HG03039 (cell line): ENCODE measurements around the gene ACSS3.
"Not testable (repeated sequence)": the region's sequence is repeated elsewhere in the genome, so short reads cannot be mapped to it uniquely, and the experiment has no call there.

Source experiments
- ATAC-seq: cut with Tn5 transposase; IDR thresholded peaks from one replicate; pipeline ENCODE4 v1.9.1; 2021; ENCODE audit warnings: mild to moderate bottlenecking, moderate library complexity; ENCODE audit not compliant: unreplicated experiment

ACSS3 gene

GRCh38 chr12:81092053-81092452 is 14.2 kb downstream of the ACSS3 start:
- ATAC-seq = no peak

- no peak for ATAC-seq
Measured at GRCh38 chr12:81094718-81095360, 17.0 kb downstream of the ACSS3 start.

- ATAC-seq = no peak
Measured at GRCh38 chr12:81095501-81096232, 17.8 kb downstream of the ACSS3 start.

GRCh38 chr12:81105687-81106086 is 27.8 kb downstream of the ACSS3 start:
- no peak for ATAC-seq

- no peak for ATAC-seq
Measured at GRCh38 chr12:81114226-81114625, 36.3 kb downstream of the ACSS3 start.

GRCh38 chr12:81119069-81119468 is 41.2 kb downstream of the ACSS3 start:
- not testable (repeated sequence) for ATAC-seq

- ATAC-seq = no peak
Measured at GRCh38 chr12:81120961-81121360, 43.1 kb downstream of the ACSS3 start.

- no peak for ATAC-seq
Measured at GRCh38 chr12:81123611-81124010, 45.7 kb downstream of the ACSS3 start.

- no peak for ATAC-seq
Measured at GRCh38 chr12:81125691-81126090, 47.8 kb downstream of the ACSS3 start.

GRCh38 chr12:81128930-81129554 is 51.2 kb downstream of the ACSS3 start:
- ATAC-seq = peak; percentile 99

- no peak for ATAC-seq
Measured at GRCh38 chr12:81136519-81136918, 58.6 kb downstream of the ACSS3 start.

GRCh38 chr12:81137801-81138200 is 59.9 kb downstream of the ACSS3 start:
- ATAC-seq = no peak

GRCh38 chr12:81141217-81141616 is 63.3 kb downstream of the ACSS3 start:
- ATAC-seq = no peak

GRCh38 chr12:81143057-81143456 is 65.2 kb downstream of the ACSS3 start:
- no peak for ATAC-seq

GRCh38 chr12:81146228-81147225 is 68.6 kb downstream of the ACSS3 start:
- ATAC-seq = no peak

- no peak for ATAC-seq
Measured at GRCh38 chr12:81147292-81147919, 69.5 kb downstream of the ACSS3 start.

- ATAC-seq = no peak
Measured at GRCh38 chr12:81150382-81150781, 72.5 kb downstream of the ACSS3 start.

- no peak for ATAC-seq
Measured at GRCh38 chr12:81159856-81160255, 82.0 kb downstream of the ACSS3 start.

- no peak for ATAC-seq
Measured at GRCh38 chr12:81161680-81162079, 83.8 kb downstream of the ACSS3 start.

- no peak for ATAC-seq
Measured at GRCh38 chr12:81162391-81163136, 84.7 kb downstream of the ACSS3 start.
